Calu3 (cell line): ENCODE measurements around the gene SLIT3. TPM values are rescaled to one million over a fixed set of nuclear protein-coding genes. Genes with fewer than 3 reads are reported as not detected.

Experiments
- BruUV-seq: library from RNA; stranded (reverse); fragments of 400-500 nt; replicated peaks from 2 replicates; lab custom pipeline; 2021; lab: Mats Ljungman, UMichigan
- CTCF ChIA-PET: fragments of 300-600 bp; sonication (Branson Sonifier 250); formaldehyde crosslinking; loops from one replicate; lab custom pipeline; 2022; ENCODE audit warnings: antibody characterized with exemption; lab: Charles Lee
- DNase-seq: peaks from one replicate; pipeline ENCODE4 v3.0.0; 2022
- H3K27ac Mint-ChIP-seq: one replicate; pipeline ENCODE4 v1.8.0; 2022; ENCODE audit warnings: mixed read lengths; ENCODE audit not compliant: unreplicated experiment
- H3K27me3 Mint-ChIP-seq: one replicate; pipeline ENCODE4 v1.8.0; 2022; ENCODE audit warnings: mixed read lengths; ENCODE audit not compliant: unreplicated experiment
- H3K36me3 Mint-ChIP-seq: one replicate; pipeline ENCODE4 v1.8.0; 2022; ENCODE audit warnings: mild to moderate bottlenecking, moderate library complexity, mixed read lengths; ENCODE audit not compliant: insufficient read depth, unreplicated experiment
- H3K4me1 Mint-ChIP-seq: one replicate; pipeline ENCODE4 v1.8.0; 2022; ENCODE audit warnings: mild to moderate bottlenecking, low read depth, mixed read lengths; ENCODE audit not compliant: unreplicated experiment
- H3K4me3 Mint-ChIP-seq: one replicate; pipeline ENCODE4 v1.8.0; 2022; ENCODE audit warnings: mild to moderate bottlenecking, low read depth, moderate library complexity, mixed read lengths; ENCODE audit not compliant: unreplicated experiment
- H3K9me3 Mint-ChIP-seq: one replicate; pipeline ENCODE4 v1.8.0; 2022; ENCODE audit warnings: low read depth, mixed read lengths; ENCODE audit not compliant: unreplicated experiment
- CTCF ChIP-seq: fragments of 200-600 bp; IDR thresholded peaks from one replicate; pipeline ENCODE4 v1.8.0; 2022; ENCODE audit warnings: antibody characterized with exemption; ENCODE audit not compliant: unreplicated experiment
- intact Hi-C: fragments of 100-400 bp; cut with micrococcal nuclease; formaldehyde crosslinking; loops from one replicate; pipeline ENCODE4 v1.10.0; 2022; ENCODE audit not compliant: unreplicated experiment
- total RNA-seq: library from RNA; stranded (reverse); gene quantifications from 2 replicates; pipeline ENCODE4 v1.2.3, GENCODE V29; 2022

The SLIT3 gene
- total RNA-seq, 1 experiment from 2014 or later = not detected

GRCh38 chr5:169229342-169229892 lies 71.5 kb downstream of the SLIT3 start:
- Mint-ChIP-seq H3K36me3 (no peaks in the 10 kb centered on the region), H3K27me3 (no peaks in the 10 kb centered on the region), H3K27ac (no peak overlapping the region), H3K9me3 (peaks cover 3% of the 10 kb centered on the region), H3K4me3 (no peak overlapping the region), H3K4me1 (no peaks in the 10 kb centered on the region)
- intact Hi-C loops = no loop called here
- no peak for TF ChIP-seq CTCF
- CTCF ChIA-PET = no interaction called here
- no TSS peak for BruUV-seq
- no peak for DNase-seq

GRCh38 chr5:169226895-169227294 lies 74.0 kb downstream of the SLIT3 start:
- DNase-seq = no peak
- intact Hi-C loops = no loop called here
- Mint-ChIP-seq H3K4me3 (no peak overlapping the region), H3K9me3 (no peaks in the 10 kb centered on the region), H3K4me1 (no peaks in the 10 kb centered on the region), H3K27ac (no peak overlapping the region), H3K36me3 (no peaks in the 10 kb centered on the region), H3K27me3 (no peaks in the 10 kb centered on the region)
- CTCF ChIA-PET = no interaction called here
- BruUV-seq = no TSS peak
- TF ChIP-seq CTCF = no peak

- CTCF ChIA-PET = no interaction called here
- BruUV-seq = no TSS peak
- no peak overlapping the region for H3K4me3 Mint-ChIP-seq
- no peak for DNase-seq
- no peak overlapping the region for H3K27ac Mint-ChIP-seq
- no peaks in the 10 kb centered on the region for H3K9me3 Mint-ChIP-seq
- no peaks in the 10 kb centered on the region for H3K36me3 Mint-ChIP-seq
- TF ChIP-seq CTCF = no peak
- intact Hi-C loops = no loop called here
- H3K27me3 Mint-ChIP-seq = no peaks in the 10 kb centered on the region
- no peaks in the 10 kb centered on the region for H3K4me1 Mint-ChIP-seq
These were observed 75.0 kb downstream of the SLIT3 start for GRCh38 chr5:169225830-169226356.

- DNase-seq = no peak
- BruUV-seq = no TSS peak
- Mint-ChIP-seq H3K4me1 (no peaks in the 10 kb centered on the region), H3K27ac (no peak overlapping the region), H3K36me3 (no peaks in the 10 kb centered on the region), H3K27me3 (no peaks in the 10 kb centered on the region), H3K4me3 (no peak overlapping the region), H3K9me3 (no peaks in the 10 kb centered on the region)
- no peak for TF ChIP-seq CTCF
- intact Hi-C loops = no loop called here
- CTCF ChIA-PET = no interaction called here
These were observed 77.4 kb downstream of the SLIT3 start for GRCh38 chr5:169223595-169223953.
